GM19193 (cell line): ENCODE measurements around the gene TNFRSF4.

ENCODE experiments used
- POLR2A ChIP-seq: IDR thresholded peaks from 4 replicates; pipeline ENCODE4 v1.6.1; 2011; ENCODE audit not compliant: insufficient read depth, insufficient read length; ENCODE audit errors: extremely low read depth

Gene TNFRSF4

DNA sequence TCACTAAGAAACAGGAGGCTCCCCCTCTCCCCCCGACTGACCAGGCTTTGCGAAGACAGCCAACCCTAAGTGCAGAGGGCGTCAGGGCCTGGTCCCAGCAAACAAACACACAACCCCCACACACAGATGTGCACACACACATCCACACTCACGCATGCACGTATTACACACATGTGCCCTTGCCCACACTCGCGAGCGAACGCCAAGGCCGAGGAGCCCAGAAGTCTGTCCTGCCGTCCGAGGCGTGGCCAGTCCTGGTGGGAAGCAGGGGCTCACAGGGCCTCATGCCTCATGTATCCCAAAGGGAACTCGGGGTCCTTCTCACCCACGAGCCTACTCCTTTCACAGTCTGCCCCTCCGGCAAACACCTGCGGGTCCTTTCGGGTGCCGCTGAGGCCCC is 15.8 kb upstream of the TNFRSF4 start:
- no peak for TF ChIP-seq POLR2A

DNA sequence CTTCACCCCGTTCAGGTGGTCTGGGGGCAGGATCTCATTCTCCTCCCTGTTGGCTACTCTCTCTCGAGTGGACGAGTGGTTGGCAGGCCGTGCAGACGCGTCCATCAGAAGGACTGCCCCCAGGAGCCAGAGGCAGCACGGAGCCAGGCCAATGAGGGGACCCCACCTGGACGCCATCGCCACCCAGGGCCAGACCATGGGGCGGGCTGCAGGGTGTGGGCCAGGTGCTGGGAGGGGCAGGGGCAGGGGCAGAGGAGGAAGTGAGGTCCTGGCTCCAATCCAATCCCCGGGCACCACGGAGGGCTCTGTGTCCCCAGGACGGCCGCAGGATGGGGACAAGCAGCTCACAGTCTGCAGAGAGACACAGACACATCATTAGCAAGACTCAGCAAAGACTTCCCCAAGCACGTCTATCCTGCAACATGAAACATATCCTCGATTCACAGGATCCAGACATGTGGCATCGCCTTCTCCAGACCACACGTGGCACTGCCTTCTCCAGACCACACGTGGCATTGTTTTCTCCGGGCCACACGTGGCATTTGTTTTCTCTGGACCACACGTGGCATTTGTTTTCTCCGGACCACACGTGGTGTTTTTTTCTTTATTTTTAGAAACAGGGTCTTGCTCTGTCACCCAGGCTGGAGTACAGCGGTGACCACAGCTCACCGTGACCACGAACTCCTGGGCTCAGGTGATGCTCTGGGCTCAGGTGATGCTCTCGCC is 14.8 kb upstream of the TNFRSF4 start:
- TF ChIP-seq POLR2A, result no peak

DNA sequence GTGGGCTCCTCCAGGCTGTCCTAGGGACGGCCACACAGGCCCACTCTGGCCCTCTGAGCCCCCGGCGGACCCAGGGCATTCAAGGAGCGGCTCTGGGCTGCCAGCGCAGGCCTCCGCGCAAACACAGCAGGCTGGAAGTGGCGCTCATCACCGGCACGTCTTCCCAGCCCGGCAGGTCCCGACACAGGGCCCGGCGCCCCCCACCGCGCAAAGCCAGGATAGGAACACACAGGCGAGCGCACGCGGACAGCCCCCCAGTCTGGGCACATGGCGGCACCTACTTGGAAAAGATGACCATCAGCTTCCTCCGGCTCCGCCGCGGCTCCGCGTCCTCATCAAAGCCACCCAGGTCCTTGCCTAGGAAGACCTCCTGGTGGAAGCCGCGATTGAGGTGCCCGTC is 14.2 kb upstream of the TNFRSF4 start:
- TF ChIP-seq POLR2A, result no peak

GRCh38 chr1:1227386-1227785 is 13.4 kb upstream of the TNFRSF4 start:
- no peak for TF ChIP-seq POLR2A

DNA sequence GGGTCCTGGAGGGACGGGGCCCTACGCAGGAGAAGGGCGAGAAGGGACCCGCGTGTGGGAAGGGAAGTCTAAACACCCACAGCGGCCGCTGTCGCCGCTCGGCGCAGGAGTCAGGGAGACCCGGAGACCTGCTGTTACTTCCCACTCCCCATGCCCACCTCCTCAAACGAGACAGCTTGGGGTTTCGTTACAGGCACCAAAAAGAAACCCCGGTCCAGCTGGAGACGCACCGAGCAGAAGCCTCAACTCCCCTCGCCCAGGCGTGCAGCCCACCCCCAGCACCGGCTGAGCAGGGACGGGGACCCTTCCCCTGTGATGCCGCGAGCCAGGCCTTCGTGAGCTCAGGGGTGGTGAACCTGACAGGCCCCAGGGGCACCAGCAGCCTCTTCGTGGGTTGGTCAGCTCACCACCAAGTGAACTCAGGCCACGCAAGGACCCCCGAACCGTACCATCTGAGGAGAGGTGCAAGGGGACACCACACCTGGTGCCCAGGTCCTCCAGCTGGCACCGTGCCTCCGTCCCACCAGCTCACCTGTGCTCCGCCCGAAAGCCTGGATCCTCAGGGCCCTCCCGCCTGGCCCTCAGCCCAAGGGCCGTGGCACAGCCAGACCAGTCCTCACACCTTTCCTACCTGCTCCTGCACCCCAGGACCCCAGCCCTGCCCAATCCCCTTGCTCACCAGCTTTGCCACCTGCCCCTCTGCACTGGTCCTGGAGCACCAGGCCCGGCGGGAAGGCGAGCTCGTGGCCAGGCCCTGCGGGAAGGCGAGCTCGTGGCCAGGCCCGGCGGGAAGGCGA is 12.8 kb upstream of the TNFRSF4 start:
- TF ChIP-seq POLR2A, result no peak

DNA sequence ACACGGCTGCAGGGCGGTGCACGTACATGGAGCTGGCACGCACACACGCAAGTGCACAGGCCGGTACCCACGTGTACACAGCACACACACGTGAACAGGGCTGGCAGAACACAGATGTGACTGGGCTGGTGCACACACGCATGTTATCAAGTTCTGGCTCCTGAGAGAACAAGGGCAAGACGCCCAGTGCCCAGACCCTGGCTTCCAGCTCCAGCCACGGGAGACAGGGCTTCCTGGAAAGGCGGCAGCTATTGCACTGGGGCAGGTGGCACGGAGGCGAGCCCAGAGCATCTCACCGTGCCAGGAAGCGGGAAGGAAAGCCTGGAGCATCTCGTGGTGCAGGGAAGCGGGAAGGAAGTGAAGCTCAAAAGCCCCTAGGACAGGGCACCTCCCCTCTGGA is 12.0 kb upstream of the TNFRSF4 start:
- TF ChIP-seq POLR2A, result no peak

GRCh38 chr1:1225238-1225845 is 11.4 kb upstream of the TNFRSF4 start:
- no peak for TF ChIP-seq POLR2A

DNA sequence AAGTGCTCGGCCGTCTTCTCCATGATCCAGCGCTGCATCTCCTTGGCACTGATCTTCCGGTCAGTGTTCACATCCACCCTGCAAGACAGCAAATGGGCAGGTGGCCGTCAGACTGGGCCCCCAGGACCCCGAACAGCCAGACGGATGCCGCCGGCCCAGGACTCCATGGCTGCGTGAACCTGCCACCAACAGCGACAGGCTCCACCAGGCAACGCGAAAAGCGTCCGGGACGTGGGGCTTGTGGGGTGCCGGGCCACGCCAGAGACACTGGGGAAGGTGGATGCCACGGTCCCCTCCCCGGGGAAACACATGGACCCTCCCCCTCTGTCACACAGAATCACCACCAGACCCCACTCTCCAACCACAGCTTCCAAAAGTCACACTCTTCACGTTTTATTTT is 9.9 kb upstream of the TNFRSF4 start:
- TF ChIP-seq POLR2A, result no peak

DNA sequence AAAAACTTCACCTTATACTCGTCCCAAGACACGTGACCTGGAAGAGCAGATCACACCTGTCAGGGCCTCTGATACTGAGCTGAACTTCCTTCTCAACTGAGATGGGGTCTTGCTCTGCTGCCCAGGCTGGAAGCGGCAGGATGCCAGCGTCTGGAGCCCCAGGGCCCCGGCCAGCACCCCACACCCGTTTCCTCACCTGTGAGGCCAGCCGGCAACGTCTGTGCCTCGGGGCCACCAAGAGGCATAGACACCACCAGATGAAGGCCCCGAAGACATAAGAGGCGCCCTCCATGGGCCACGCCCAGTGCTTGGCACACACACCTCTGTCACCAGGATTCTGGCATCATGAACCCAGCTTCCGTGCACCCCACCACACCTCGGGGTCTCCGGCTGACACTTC is 9.4 kb upstream of the TNFRSF4 start:
- no peak for TF ChIP-seq POLR2A

GRCh38 chr1:1222575-1223225 is 8.7 kb upstream of the TNFRSF4 start:
- no peak for TF ChIP-seq POLR2A

DNA sequence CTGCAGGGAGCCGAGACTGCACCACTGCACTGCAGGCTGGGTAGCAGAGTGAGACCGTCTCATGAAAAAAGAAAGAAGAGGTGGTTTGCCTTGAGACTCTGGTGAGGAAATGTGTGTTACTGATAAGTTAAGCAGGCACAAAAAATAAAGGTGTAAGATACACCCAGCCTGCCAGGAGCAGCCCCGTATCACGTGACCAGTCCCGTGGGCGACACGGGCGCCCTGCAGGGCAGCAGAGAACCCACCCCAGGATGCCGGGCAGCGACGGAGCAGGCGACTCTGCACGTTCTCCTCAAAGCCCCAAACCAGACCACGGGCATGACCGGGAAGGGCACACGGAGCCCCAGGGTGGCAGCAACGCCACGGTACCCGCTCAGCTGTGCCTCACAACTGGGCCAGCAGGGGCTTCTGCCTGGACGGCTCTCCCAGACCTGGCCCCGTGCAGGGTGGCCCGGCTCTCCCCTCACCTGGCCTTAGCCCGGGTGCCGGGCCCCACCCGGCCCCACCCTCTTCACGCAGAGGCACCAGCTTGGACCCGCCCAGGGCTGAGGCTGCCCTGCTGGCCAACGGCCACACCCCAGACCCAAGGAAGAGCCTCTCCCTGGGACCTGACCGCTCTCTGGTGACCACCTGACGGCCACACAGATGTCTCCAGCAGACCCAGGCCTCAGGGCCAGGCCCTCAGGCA is 8.1 kb upstream of the TNFRSF4 start:
- TF ChIP-seq POLR2A, result no peak

- TF ChIP-seq POLR2A, result no peak
These were observed 6.2 kb upstream of the TNFRSF4 start for GRCh38 chr1:1220197-1220596.

DNA sequence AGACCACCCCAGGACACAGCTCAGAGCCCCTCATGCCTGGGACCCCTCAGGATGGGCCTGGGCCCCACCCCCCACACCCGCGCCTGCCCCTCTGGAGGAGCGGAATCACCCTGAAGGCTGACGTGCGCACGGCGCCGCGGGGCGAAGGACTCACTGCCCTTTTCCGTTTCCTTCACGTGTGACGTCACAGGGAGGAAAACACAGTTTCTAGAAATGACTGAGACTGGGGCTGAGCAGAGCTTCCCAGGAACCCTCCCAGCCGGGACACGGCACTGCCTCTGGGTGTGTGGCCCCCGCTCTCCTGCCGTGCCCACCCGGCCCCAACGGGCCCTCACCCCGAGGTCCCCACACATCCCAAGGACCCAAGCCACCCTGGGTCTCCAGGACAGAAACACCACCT is 5.4 kb upstream of the TNFRSF4 start:
- TF ChIP-seq POLR2A, result no peak

DNA sequence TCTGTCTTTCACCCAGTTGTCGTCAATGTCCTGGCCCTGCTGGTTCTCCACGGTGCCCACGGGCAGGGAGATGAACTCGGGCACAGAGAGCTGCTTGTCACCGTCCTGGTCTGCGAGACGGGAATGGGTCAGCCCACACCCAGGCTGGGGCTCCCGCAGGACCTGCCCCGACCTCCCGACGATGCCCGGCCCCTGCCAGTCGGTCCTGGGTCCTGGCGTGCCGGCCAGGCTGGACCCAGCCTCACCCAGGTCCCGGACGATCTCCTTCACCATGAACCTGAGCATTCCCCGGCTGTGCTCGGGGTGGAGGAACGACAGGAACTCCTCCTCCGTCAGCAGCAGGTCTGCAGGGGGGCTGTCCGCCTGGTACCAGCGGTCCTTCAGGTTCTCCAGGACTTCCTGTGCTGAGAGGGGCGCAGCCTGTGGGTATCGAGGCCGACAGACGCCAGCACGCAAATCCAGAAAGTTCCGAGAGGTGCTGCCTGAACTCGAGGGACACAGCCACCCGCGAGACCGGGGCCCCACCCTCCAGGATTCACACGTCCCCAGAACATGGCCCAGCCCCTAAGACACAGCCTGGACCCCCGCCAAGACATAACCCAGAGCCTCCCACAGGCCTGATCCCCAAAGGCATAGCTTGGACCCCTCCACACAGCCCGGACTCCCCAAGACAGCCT is 4.7 kb upstream of the TNFRSF4 start:
- TF ChIP-seq POLR2A, result no peak
